Adipocyte (in vitro differentiated cells): ENCODE data around the gene ATP8A2.
A peak's percentile ranks its signal among the peaks of the same experiment; 100 is the strongest.
"Not testable (repeated sequence)": the region's sequence is repeated elsewhere in the genome, so short reads cannot be mapped to it uniquely, and the experiment has no call there.

Experiments used
- DNase-seq: peaks from one replicate; pipeline ENCODE4 v3.0.0-alpha.2; 2015; ENCODE audit warnings: low read depth
- H3K27me3 ChIP-seq: replicated peaks from 2 replicates; pipeline ENCODE4 v1.7.0; 2013; ENCODE audit warnings: mild to moderate bottlenecking, low read length, moderate library complexity; ENCODE audit not compliant: control insufficient read depth, insufficient read depth
- H3K36me3 ChIP-seq: 2 replicates; pipeline ENCODE4 v1.7.0; 2013; ENCODE audit warnings: low read length, mild to moderate bottlenecking, moderate library complexity; ENCODE audit not compliant: control insufficient read depth, insufficient read depth, severe bottlenecking
- H3K4me1 ChIP-seq: 2 replicates; pipeline ENCODE4 v1.7.0; 2013; ENCODE audit warnings: mild to moderate bottlenecking, low read length, moderate library complexity; ENCODE audit not compliant: control insufficient read depth, insufficient read depth
- H3K4me3 ChIP-seq: 2 replicates; pipeline ENCODE4 v1.7.0; 2013; ENCODE audit warnings: mild to moderate bottlenecking, low read length, moderate library complexity
- H3K9ac ChIP-seq: 2 replicates; pipeline ENCODE4 v1.7.0; 2013; ENCODE audit warnings: mild to moderate bottlenecking, low read length, moderate library complexity
- H3K9me3 ChIP-seq: 2 replicates; pipeline ENCODE4 v1.7.0; 2013; ENCODE audit warnings: mild to moderate bottlenecking, low read length, moderate library complexity; ENCODE audit not compliant: control insufficient read depth

The ATP8A2 gene

GRCh38 chr13:26051231-26051656 lies 679.5 kb downstream of the ATP8A2 start:
- peak; percentile 59 for DNase-seq
- Histone ChIP-seq H3K4me1 (peaks cover 3% of the 10 kb centered on the region), H3K9ac (no peak overlapping the region), H3K9me3 (no peaks in the 10 kb centered on the region), H3K36me3 (no peaks in the 10 kb centered on the region), H3K27me3 (peaks cover 53% of the 10 kb centered on the region), H3K4me3 (peak overlapping the region; percentile 72)

GRCh38 chr13:26051657-26052311 lies 680.0 kb downstream of the ATP8A2 start, which contains the start of gene SHISA2:
TSS of gene SHISA2 (minus strand) at chr13:26052016. CDS start at chr13:26050975, 1,041 bp downstream.
- Histone ChIP-seq H3K9me3 (no peaks in the 10 kb centered on the region), H3K27me3 (peaks cover 53% of the 10 kb centered on the region)

GRCh38 chr13:26052337-26052736 lies 680.6 kb downstream of the ATP8A2 start:
- H3K27me3 ChIP-seq = peaks cover 55% of the 10 kb centered on the region

More at GRCh38 chr13:26051657-26052311, 680.0 kb downstream of the ATP8A2 start, which contains the start of gene SHISA2:
- peaks cover 3% of the 10 kb centered on the region for H3K4me1 ChIP-seq
- no peak within 1 kb of the TSS for H3K9ac ChIP-seq
- H3K36me3 ChIP-seq = no peaks in the 10 kb centered on the region
- peak; percentile 80 for DNase-seq
- H3K4me3 ChIP-seq = peak within 1 kb of the TSS; percentile 72

GRCh38 chr13:26053418-26053980 lies 681.7 kb downstream of the ATP8A2 start:
- no peaks in the 10 kb centered on the region for H3K36me3 ChIP-seq
- peaks cover 60% of the 10 kb centered on the region for H3K27me3 ChIP-seq
- no peaks in the 10 kb centered on the region for H3K9me3 ChIP-seq
- H3K9ac ChIP-seq = no peak overlapping the region
- H3K4me1 ChIP-seq = peaks cover 3% of the 10 kb centered on the region
- H3K4me3 ChIP-seq = no peak overlapping the region
- DNase-seq = no peak

More at GRCh38 chr13:26052337-26052736, 680.6 kb downstream of the ATP8A2 start:
- peaks cover 3% of the 10 kb centered on the region for H3K4me1 ChIP-seq
- no peak overlapping the region for H3K9ac ChIP-seq
- no peak for DNase-seq
- H3K4me3 ChIP-seq = peak overlapping the region; percentile 72
- no peaks in the 10 kb centered on the region for H3K9me3 ChIP-seq
- no peaks in the 10 kb centered on the region for H3K36me3 ChIP-seq

- Histone ChIP-seq H3K27me3 (peaks cover 49% of the 10 kb centered on the region), H3K9me3 (no peaks in the 10 kb centered on the region)
Measured at GRCh38 chr13:26054896-26055295, 683.1 kb downstream of the ATP8A2 start.

GRCh38 chr13:26058704-26059103 lies 686.9 kb downstream of the ATP8A2 start:
- H3K36me3 ChIP-seq = no peaks in the 10 kb centered on the region
- DNase-seq = no peak
- H3K27me3 ChIP-seq = peaks cover 19% of the 10 kb centered on the region
- H3K9ac ChIP-seq = no peak overlapping the region
- peaks cover 12% of the 10 kb centered on the region for H3K4me1 ChIP-seq
- no peaks in the 10 kb centered on the region for H3K9me3 ChIP-seq
- H3K4me3 ChIP-seq = no peak overlapping the region

More at GRCh38 chr13:26054896-26055295, 683.1 kb downstream of the ATP8A2 start:
- H3K9ac ChIP-seq = no peak overlapping the region
- no peak for DNase-seq
- no peaks in the 10 kb centered on the region for H3K36me3 ChIP-seq
- no peak overlapping the region for H3K4me3 ChIP-seq
- H3K4me1 ChIP-seq = peaks cover 3% of the 10 kb centered on the region

- Histone ChIP-seq H3K27me3 (peaks cover 19% of the 10 kb centered on the region), H3K4me1 (peaks cover 12% of the 10 kb centered on the region), H3K36me3 (no peaks in the 10 kb centered on the region), H3K9ac (no peak overlapping the region), H3K4me3 (no peak overlapping the region), H3K9me3 (no peaks in the 10 kb centered on the region)
- no peak for DNase-seq
Measured at GRCh38 chr13:26060357-26060756, 688.6 kb downstream of the ATP8A2 start.

- H3K4me1 ChIP-seq = peaks cover 12% of the 10 kb centered on the region
- peaks cover 15% of the 10 kb centered on the region for H3K27me3 ChIP-seq
- no peaks in the 10 kb centered on the region for H3K36me3 ChIP-seq
- H3K9ac ChIP-seq = no peak overlapping the region
- no peak for DNase-seq
- H3K4me3 ChIP-seq = no peak overlapping the region
- no peaks in the 10 kb centered on the region for H3K9me3 ChIP-seq
Measured at GRCh38 chr13:26061256-26061655, 689.5 kb downstream of the ATP8A2 start.

- Histone ChIP-seq H3K27me3 (peaks cover 11% of the 10 kb centered on the region), H3K36me3 (no peaks in the 10 kb centered on the region), H3K4me3 (peak overlapping the region; percentile 13), H3K9me3 (no peaks in the 10 kb centered on the region), H3K4me1 (peaks cover 12% of the 10 kb centered on the region), H3K9ac (no peak overlapping the region)
- peak; percentile 77 for DNase-seq
Measured at GRCh38 chr13:26061947-26062346, 690.2 kb downstream of the ATP8A2 start.

GRCh38 chr13:26062853-26063444 lies 691.2 kb downstream of the ATP8A2 start:
- no peaks in the 10 kb centered on the region for H3K9me3 ChIP-seq
- DNase-seq = peak; percentile 86
- no peak overlapping the region for H3K9ac ChIP-seq
- H3K4me1 ChIP-seq = peaks cover 12% of the 10 kb centered on the region
- no peak overlapping the region for H3K4me3 ChIP-seq
- H3K36me3 ChIP-seq = no peaks in the 10 kb centered on the region
- peaks cover 6% of the 10 kb centered on the region for H3K27me3 ChIP-seq

- H3K27me3 ChIP-seq, H3K4me3 ChIP-seq, H3K9me3 ChIP-seq, H3K9ac ChIP-seq, DNase-seq, H3K36me3 ChIP-seq: not testable (repeated sequence)
- H3K4me1 ChIP-seq = peaks cover 12% of the 10 kb centered on the region
Measured at GRCh38 chr13:26066492-26066891, 694.7 kb downstream of the ATP8A2 start.
